Measurements from ENCODE around the gene KISS1.

The KISS1 gene

GRCh38 chr1:204190212-204191211 lies 5.8 kb downstream of the KISS1 start:
- no peak for DNase-seq

- DNase-seq = no peak
Measured at GRCh38 chr1:204188959-204189639, 7.2 kb downstream of the KISS1 start.

- no peak for DNase-seq
Measured at GRCh38 chr1:204186597-204186996, 9.7 kb downstream of the KISS1 start.

- DNase-seq = no peak
Measured at GRCh38 chr1:204181116-204181515, 15.2 kb downstream of the KISS1 start.

- DNase-seq = no peak
Measured at GRCh38 chr1:204180133-204180532, 16.2 kb downstream of the KISS1 start.

GRCh38 chr1:204178487-204179281 lies 17.6 kb downstream of the KISS1 start:
- DNase-seq = no peak

GRCh38 chr1:204177133-204177532 lies 19.2 kb downstream of the KISS1 start:
- no peak for DNase-seq

- no peak for DNase-seq
Measured at GRCh38 chr1:204176049-204176448, 20.2 kb downstream of the KISS1 start.

GRCh38 chr1:204174958-204175357 lies 21.3 kb downstream of the KISS1 start:
- no peak for DNase-seq

GRCh38 chr1:204172404-204173029 lies 23.8 kb downstream of the KISS1 start:
- DNase-seq = no peak

- no peak for DNase-seq
Measured at GRCh38 chr1:204171751-204172178, 24.5 kb downstream of the KISS1 start.

GRCh38 chr1:204170494-204171155 lies 25.7 kb downstream of the KISS1 start:
- no peak for DNase-seq

GRCh38 chr1:204169858-204170257 lies 26.4 kb downstream of the KISS1 start:
- DNase-seq = no peak

- no peak for DNase-seq
Measured at GRCh38 chr1:204167730-204168129, 28.6 kb downstream of the KISS1 start.

GRCh38 chr1:204166219-204166618 lies 30.1 kb downstream of the KISS1 start, which contains the start of gene REN:
Gene REN, minus strand, starts transcription at chr1:204166337. Its CDS starts 44 bp downstream, at chr1:204166293.
- DNase-seq = no peak

GRCh38 chr1:204162494-204163074 lies 33.7 kb downstream of the KISS1 start:
- DNase-seq = peak; percentile 80

- DNase-seq = no peak
Measured at GRCh38 chr1:204161609-204162493, 34.4 kb downstream of the KISS1 start.

- no peak for DNase-seq
Measured at GRCh38 chr1:204157962-204158361, 38.3 kb downstream of the KISS1 start.

GRCh38 chr1:204155881-204156280 lies 40.4 kb downstream of the KISS1 start:
- no peak for DNase-seq

- DNase-seq = no peak
Measured at GRCh38 chr1:204154568-204155255, 41.6 kb downstream of the KISS1 start.

All from NCI-H1105 treated with DMSO at 0.1 percent for 48 hours (cell line).